Stimulated activated naive CD8-positive, alpha-beta T cell treated with anti-CD3 and anti-CD28 coated beads, Interleukin-15, Interleukin-2, amounts not matched to agents 100 ng/mL and 50 ng/mL, for 24 hours (primary cell): Measurements from ENCODE around the gene CALY.

ENCODE experiments used
- H3K27ac Mint-ChIP-seq: one replicate; pipeline ENCODE4 v1.8.0; 2021; ENCODE audit warnings: mild to moderate bottlenecking, mixed read lengths
- H3K27me3 Mint-ChIP-seq: one replicate; pipeline ENCODE4 v1.8.0; 2021; ENCODE audit warnings: mixed read lengths
- H3K36me3 Mint-ChIP-seq: one replicate; pipeline ENCODE4 v1.8.0; 2021; ENCODE audit warnings: low read depth, mixed read lengths
- H3K4me1 Mint-ChIP-seq: one replicate; pipeline ENCODE4 v1.8.0; 2021; ENCODE audit warnings: low read depth, mixed read lengths
- H3K4me3 Mint-ChIP-seq: one replicate; pipeline ENCODE4 v1.8.0; 2021; ENCODE audit warnings: mild to moderate bottlenecking, mixed read lengths
- H3K9me3 Mint-ChIP-seq: one replicate; pipeline ENCODE4 v1.8.0; 2021; ENCODE audit warnings: mixed read lengths

Gene CALY

GRCh38 chr10:133292919-133293809, 43.5 kb downstream of the CALY start:
- H3K36me3 Mint-ChIP-seq = peaks cover 44% of the 10 kb centered on the region
- peak overlapping the region; percentile 36 for H3K27ac Mint-ChIP-seq
- no peak overlapping the region for H3K4me3 Mint-ChIP-seq
- no peaks in the 10 kb centered on the region for H3K27me3 Mint-ChIP-seq
- no peaks in the 10 kb centered on the region for H3K9me3 Mint-ChIP-seq
- peaks cover 19% of the 10 kb centered on the region for H3K4me1 Mint-ChIP-seq

GRCh38 chr10:133289761-133290160, 46.9 kb downstream of the CALY start:
- Mint-ChIP-seq H3K4me3 (no peak overlapping the region), H3K4me1 (peaks cover 18% of the 10 kb centered on the region), H3K36me3 (peaks cover 48% of the 10 kb centered on the region), H3K27ac (no peak overlapping the region), H3K9me3 (no peaks in the 10 kb centered on the region), H3K27me3 (no peaks in the 10 kb centered on the region)

- no peaks in the 10 kb centered on the region for H3K27me3 Mint-ChIP-seq
- peaks cover 48% of the 10 kb centered on the region for H3K36me3 Mint-ChIP-seq
- H3K4me3 Mint-ChIP-seq = no peak overlapping the region
- peaks cover 2% of the 10 kb centered on the region for H3K4me1 Mint-ChIP-seq
- H3K27ac Mint-ChIP-seq = no peak overlapping the region
- H3K9me3 Mint-ChIP-seq = no peaks in the 10 kb centered on the region
Measured at GRCh38 chr10:133287832-133288500, 48.7 kb downstream of the CALY start.

- Mint-ChIP-seq H3K9me3 (no peaks in the 10 kb centered on the region), H3K4me3 (no peak overlapping the region), H3K27ac (no peak overlapping the region), H3K36me3 (peaks cover 58% of the 10 kb centered on the region), H3K4me1 (no peaks in the 10 kb centered on the region), H3K27me3 (no peaks in the 10 kb centered on the region)
Measured at GRCh38 chr10:133286366-133286765, 50.3 kb downstream of the CALY start.

GRCh38 chr10:133285217-133285616, 51.5 kb downstream of the CALY start:
- H3K9me3 Mint-ChIP-seq = no peaks in the 10 kb centered on the region
- H3K27me3 Mint-ChIP-seq = no peaks in the 10 kb centered on the region
- H3K4me3 Mint-ChIP-seq = no peak overlapping the region
- H3K4me1 Mint-ChIP-seq = peaks cover under 1% of the 10 kb centered on the region
- no peak overlapping the region for H3K27ac Mint-ChIP-seq
- peaks cover 58% of the 10 kb centered on the region for H3K36me3 Mint-ChIP-seq

GRCh38 chr10:133283931-133284330, 52.8 kb downstream of the CALY start:
- Mint-ChIP-seq H3K9me3 (no peaks in the 10 kb centered on the region), H3K4me3 (no peak overlapping the region), H3K4me1 (peaks cover 11% of the 10 kb centered on the region), H3K27me3 (no peaks in the 10 kb centered on the region), H3K36me3 (peaks cover 54% of the 10 kb centered on the region), H3K27ac (no peak overlapping the region)

GRCh38 chr10:133282846-133283390, 53.8 kb downstream of the CALY start:
- H3K27me3 Mint-ChIP-seq = no peaks in the 10 kb centered on the region
- peaks cover 20% of the 10 kb centered on the region for H3K4me1 Mint-ChIP-seq
- peaks cover 49% of the 10 kb centered on the region for H3K36me3 Mint-ChIP-seq
- H3K9me3 Mint-ChIP-seq = no peaks in the 10 kb centered on the region
- no peak overlapping the region for H3K4me3 Mint-ChIP-seq
- H3K27ac Mint-ChIP-seq = no peak overlapping the region

GRCh38 chr10:133281628-133282372, 54.9 kb downstream of the CALY start:
- Mint-ChIP-seq H3K9me3 (no peaks in the 10 kb centered on the region), H3K27ac (no peak overlapping the region), H3K4me3 (no peak overlapping the region), H3K27me3 (no peaks in the 10 kb centered on the region), H3K36me3 (peaks cover 40% of the 10 kb centered on the region), H3K4me1 (peaks cover 26% of the 10 kb centered on the region)

GRCh38 chr10:133281084-133281483, 55.6 kb downstream of the CALY start:
- Mint-ChIP-seq H3K9me3 (no peaks in the 10 kb centered on the region), H3K4me3 (no peak overlapping the region), H3K27ac (no peak overlapping the region), H3K36me3 (peaks cover 33% of the 10 kb centered on the region), H3K27me3 (no peaks in the 10 kb centered on the region), H3K4me1 (peaks cover 29% of the 10 kb centered on the region)

GRCh38 chr10:133280391-133281059, 56.2 kb downstream of the CALY start:
- H3K27ac Mint-ChIP-seq = no peak overlapping the region
- H3K9me3 Mint-ChIP-seq = no peaks in the 10 kb centered on the region
- H3K4me1 Mint-ChIP-seq = peaks cover 33% of the 10 kb centered on the region
- no peaks in the 10 kb centered on the region for H3K27me3 Mint-ChIP-seq
- peaks cover 27% of the 10 kb centered on the region for H3K36me3 Mint-ChIP-seq
- no peak overlapping the region for H3K4me3 Mint-ChIP-seq

GRCh38 chr10:133279326-133280226, 57.1 kb downstream of the CALY start:
- no peak overlapping the region for H3K4me3 Mint-ChIP-seq
- H3K27me3 Mint-ChIP-seq = no peaks in the 10 kb centered on the region
- peaks cover 20% of the 10 kb centered on the region for H3K36me3 Mint-ChIP-seq
- H3K4me1 Mint-ChIP-seq = peaks cover 34% of the 10 kb centered on the region
- H3K9me3 Mint-ChIP-seq = no peaks in the 10 kb centered on the region
- no peak overlapping the region for H3K27ac Mint-ChIP-seq

- H3K36me3 Mint-ChIP-seq = peaks cover 13% of the 10 kb centered on the region
- H3K4me1 Mint-ChIP-seq = peaks cover 34% of the 10 kb centered on the region
- no peaks in the 10 kb centered on the region for H3K27me3 Mint-ChIP-seq
- H3K27ac Mint-ChIP-seq = peak overlapping the region; percentile 38
- H3K9me3 Mint-ChIP-seq = no peaks in the 10 kb centered on the region
- peak overlapping the region; percentile 66 for H3K4me3 Mint-ChIP-seq
Measured at GRCh38 chr10:133278577-133279265, 58.0 kb downstream of the CALY start.

GRCh38 chr10:133277993-133278576, 58.6 kb downstream of the CALY start:
- Mint-ChIP-seq H3K9me3 (no peaks in the 10 kb centered on the region), H3K27me3 (no peaks in the 10 kb centered on the region), H3K27ac (peak overlapping the region; percentile 52), H3K36me3 (peaks cover 10% of the 10 kb centered on the region), H3K4me3 (peak overlapping the region; percentile 66), H3K4me1 (peaks cover 34% of the 10 kb centered on the region)
